GM12891 (cell line): Measurements from ENCODE around the gene SMYD3.

Source experiments
- DNase-seq: peaks from one replicate; pipeline ENCODE4 v3.0.0; 2011; ENCODE audit warnings: low spot score; ENCODE audit not compliant: insufficient read length
- FAIRE-seq: peaks from 2 replicates; lab custom pipeline; 2011; peaks lifted over from hg19 to GRCh38; lab: Jason Lieb, UNC
- PAX5 ChIP-seq: IDR thresholded peaks from 2 replicates; pipeline ENCODE4 v1.6.1; 2011; ENCODE audit warnings: low read length, moderate library complexity, mild to moderate bottlenecking; ENCODE audit not compliant: insufficient read depth, severe bottlenecking
- POLR2A ChIP-seq: IDR thresholded peaks from 2 replicates; pipeline ENCODE4 v1.6.1; 2011; ENCODE audit warnings: low read depth, low read length, control low read depth
- POLR2AphosphoS5 ChIP-seq: IDR thresholded peaks from 2 replicates; pipeline ENCODE4 v1.6.1; 2011; ENCODE audit warnings: low read depth, low read length, control low read depth
- POU2F2 ChIP-seq: IDR thresholded peaks from 2 replicates; pipeline ENCODE4 v1.6.1; 2011; ENCODE audit warnings: low read depth, mild to moderate bottlenecking, control low read depth, low read length, moderate library complexity
- SPI1 ChIP-seq: IDR thresholded peaks from 2 replicates; pipeline ENCODE4 v1.6.1; 2011; ENCODE audit warnings: low read depth, low read length, control low read depth
- TAF1 ChIP-seq: IDR thresholded peaks from 2 replicates; pipeline ENCODE4 v1.6.1; 2011; ENCODE audit warnings: low read depth, low read length, control low read depth

SMYD3 gene

DNA sequence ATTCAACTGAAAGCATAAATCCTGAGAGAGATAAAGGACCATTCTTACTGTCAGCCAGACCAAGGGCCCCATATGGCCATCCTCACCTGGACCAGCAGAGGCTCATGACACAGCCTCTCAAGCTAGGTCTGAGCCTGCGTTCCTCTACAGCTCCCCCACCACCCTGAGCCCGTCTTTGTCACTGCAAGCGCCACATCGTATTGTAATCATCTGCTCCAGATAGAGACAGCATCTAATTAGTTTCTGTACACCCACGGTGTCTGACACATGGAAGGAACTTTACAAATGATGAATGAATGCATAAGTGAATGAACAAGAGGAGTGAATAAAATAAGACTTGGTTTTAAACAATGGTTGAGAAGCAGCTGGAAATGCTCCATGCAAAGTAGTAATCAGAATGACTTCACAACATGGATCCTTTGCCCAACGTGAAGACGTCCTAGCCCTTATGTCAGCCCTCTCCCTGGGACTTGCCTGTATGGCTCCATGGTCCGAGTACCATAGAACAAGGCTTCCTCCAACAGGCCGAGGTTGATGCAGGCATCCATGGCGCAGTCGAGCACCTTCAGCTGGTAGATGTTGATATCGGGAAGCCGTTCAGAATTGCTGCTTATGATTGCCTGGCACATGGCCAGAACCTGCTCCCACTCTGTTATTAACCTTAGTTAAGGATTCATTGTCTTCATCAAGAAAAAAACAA lies 648.9 kb downstream of the SMYD3 start:
- FAIRE-seq (no peak), DNase-seq (no peak)

GRCh38 chr1:245856944-245857531 lies 650.0 kb downstream of the SMYD3 start:
- DNase-seq (no peak), FAIRE-seq (no peak)
- TF ChIP-seq SPI1 = no peak
- TF ChIP-seq POLR2AphosphoS5 = no peak
- no peak for TF ChIP-seq POU2F2

More for the DNA sequence above, 648.9 kb downstream of the SMYD3 start:
- no peak for TF ChIP-seq TAF1
- no peak for TF ChIP-seq POLR2AphosphoS5
- TF ChIP-seq SPI1 = no peak
- TF ChIP-seq POLR2A = no peak
- no peak for TF ChIP-seq POU2F2
- no peak for TF ChIP-seq PAX5

- no peak for DNase-seq
Observed at GRCh38 chr1:245855846-245856730, 651.0 kb downstream of the SMYD3 start.

DNA sequence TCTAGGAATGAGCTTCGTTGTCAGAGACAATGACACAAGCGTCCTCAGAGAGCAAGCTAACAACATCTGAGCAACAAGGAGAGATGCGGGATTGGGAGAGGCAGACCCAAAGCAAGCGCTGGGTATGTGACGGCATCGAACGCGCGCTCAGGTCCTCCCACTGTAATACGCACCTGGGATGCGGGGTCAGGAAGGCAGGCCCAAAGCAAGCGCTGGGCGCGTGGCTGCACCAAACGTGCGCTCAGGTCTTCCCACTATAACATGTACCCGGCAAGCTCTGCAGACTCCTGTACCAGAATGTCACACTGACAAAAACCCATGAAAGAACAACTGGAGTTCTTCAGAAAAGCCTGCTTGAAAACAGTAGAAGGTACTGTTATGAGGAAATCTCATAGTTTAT lies 653.8 kb downstream of the SMYD3 start:
- no peak for DNase-seq
- FAIRE-seq = no peak
- TF ChIP-seq POLR2AphosphoS5 (no peak), PAX5 (no peak), TAF1 (no peak), SPI1 (no peak), POLR2A (no peak), POU2F2 (no peak)

More at GRCh38 chr1:245855846-245856730, 651.0 kb downstream of the SMYD3 start:
- no peak for FAIRE-seq
- TF ChIP-seq TAF1 (no peak), POLR2A (no peak), POU2F2 (no peak), POLR2AphosphoS5 (no peak), SPI1 (no peak), PAX5 (no peak)

GRCh38 chr1:245843101-245843500 lies 664.0 kb downstream of the SMYD3 start:
- no peak for TF ChIP-seq POLR2AphosphoS5
- TF ChIP-seq POLR2A = no peak
- TF ChIP-seq TAF1 = no peak
- TF ChIP-seq POU2F2 = no peak
- TF ChIP-seq SPI1 = no peak
- TF ChIP-seq PAX5 = no peak
- FAIRE-seq (no peak), DNase-seq (no peak)

DNA sequence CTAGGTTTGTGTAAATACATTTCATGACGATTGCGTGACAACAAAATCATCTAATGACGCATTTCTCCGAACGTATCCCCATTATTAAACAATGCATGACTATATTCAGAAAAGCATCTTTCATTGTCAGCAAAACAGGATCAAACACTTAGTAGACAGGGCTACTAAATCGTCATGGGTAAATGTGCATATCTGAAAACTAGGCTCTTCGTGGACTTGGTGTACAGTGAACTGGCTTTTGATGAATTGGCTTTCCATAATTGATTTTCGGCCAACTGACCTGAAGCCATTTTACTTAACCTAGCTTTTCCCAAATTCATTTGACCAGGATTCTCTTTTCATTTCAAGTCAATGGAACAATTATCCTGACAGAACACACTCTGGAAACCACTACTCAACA lies 665.0 kb downstream of the SMYD3 start:
- no peak for FAIRE-seq
- no peak for DNase-seq
- TF ChIP-seq PAX5 (no peak), SPI1 (no peak), POLR2AphosphoS5 (no peak)

- FAIRE-seq (no peak), DNase-seq (no peak)
- TF ChIP-seq TAF1 (no peak), SPI1 (no peak), PAX5 (no peak)
Observed at GRCh38 chr1:245840971-245841370, 666.1 kb downstream of the SMYD3 start.

DNA sequence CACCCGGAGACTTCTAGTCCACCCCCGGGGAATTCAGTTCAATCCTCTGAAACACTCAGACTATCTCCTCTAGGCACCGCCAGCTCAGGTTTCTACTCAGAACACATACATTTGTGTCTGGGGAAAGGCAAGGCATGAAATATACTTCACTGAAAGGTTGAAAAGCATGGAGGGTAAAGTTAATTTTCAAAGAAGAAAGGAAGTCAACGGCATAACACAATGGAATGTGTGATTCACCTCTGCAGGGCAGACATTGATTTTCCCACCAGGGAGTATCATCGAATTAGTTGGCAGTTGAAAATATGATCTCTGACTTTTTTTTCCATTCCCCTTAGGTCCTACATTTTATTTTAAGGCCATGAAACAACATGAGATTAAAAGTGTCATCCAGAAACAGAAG lies 669.4 kb downstream of the SMYD3 start:
- FAIRE-seq = no peak
- DNase-seq = no peak
- TF ChIP-seq TAF1 (no peak), SPI1 (no peak), PAX5 (no peak), POLR2A (no peak), POU2F2 (no peak), POLR2AphosphoS5 (no peak)

DNA sequence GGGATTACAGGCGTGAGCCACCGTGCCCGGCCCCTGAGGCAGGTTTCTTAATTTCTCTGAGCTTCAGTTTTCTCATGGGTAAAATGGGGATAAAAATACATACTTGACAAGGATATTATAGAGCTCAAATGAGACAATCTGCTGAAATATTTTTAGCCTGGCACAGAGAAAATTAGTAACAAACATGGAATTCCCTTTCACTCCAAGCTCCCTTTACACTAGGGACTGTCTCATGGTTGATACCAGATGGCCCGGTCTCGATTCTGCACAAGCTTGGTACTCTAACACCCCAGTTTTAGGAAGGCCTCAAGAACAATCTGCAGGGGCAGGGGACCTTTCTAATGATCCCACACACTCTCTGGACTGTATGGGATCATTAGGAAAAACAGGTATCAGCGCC lies 671.7 kb downstream of the SMYD3 start:
- FAIRE-seq = no peak
- DNase-seq = no peak
- no peak for TF ChIP-seq POLR2A
- TF ChIP-seq POU2F2 = no peak
- TF ChIP-seq PAX5 = no peak
- TF ChIP-seq POLR2AphosphoS5 = no peak
- TF ChIP-seq TAF1 = no peak
- no peak for TF ChIP-seq SPI1
